ENCODE measurements around the gene DNAJB9. TPM values are rescaled to one million over a fixed set of nuclear protein-coding genes. Genes with fewer than 3 reads are reported as not detected.

Gene DNAJB9
- total and polyA plus RNA-seq, 2 of the 8 experiments (the other 6 are each of a cell fraction or from before 2014, with no cell fraction given) = 1.8 to 9.7 TPM

- Histone ChIP-seq H3K36me3 (ENCODE audit: control insufficient read depth in 2 of 4, insufficient read depth in 4 of 4, low read length in 3 of 4) (no peaks in the 10 kb centered on the region; a peak in 1 of 8 replicates), H2BK5ac (ENCODE audit: low read depth, low read length) (no peak overlapping the region), H4K8ac (ENCODE audit: extremely low read depth, insufficient read depth, low read length) (no peak overlapping the region), H2BK12ac (ENCODE audit: low read depth, low read length) (no peak overlapping the region), H3K27ac (ENCODE audit: low read depth, low read length) (no peak overlapping the region), H2BK120ac (replicated peaks; ENCODE audit: low read depth, low read length) (no peak overlapping the region), H3K4ac (replicated peaks; ENCODE audit: insufficient read length, low read depth, low read length) (no peak overlapping the region), H3K79me2 (ENCODE audit: control insufficient read depth in 1 of 2, insufficient read depth in 2 of 2, low read length in 2 of 2) (no peaks in the 10 kb centered on the region), H4K20me1 (replicated peaks in 1 of 2; ENCODE audit: control insufficient read depth in 1 of 2, insufficient read depth in 2 of 2, low read length in 2 of 2) (no peaks in the 10 kb centered on the region), H3K18ac (ENCODE audit: extremely low read depth, low read length) (no peak overlapping the region), H2AFZ (ENCODE audit: low read length) (no peak overlapping the region), H3K79me1 (ENCODE audit: low read depth, low read length) (no peaks in the 10 kb centered on the region), H3K27me3 (replicated peaks in 1 of 4; ENCODE audit: control insufficient read depth in 3 of 4, extremely low read depth in 1 of 4, insufficient read depth in 3 of 4, low read length in 3 of 4) (no peaks in the 10 kb centered on the region), H3K4me1 (replicated peaks in 1 of 4; ENCODE audit: control insufficient read depth in 3 of 4, insufficient read depth in 4 of 4, low read length in 3 of 4) (no peaks in the 10 kb centered on the region), H3K23me2 (ENCODE audit: low read depth, low read length) (no peaks in the 10 kb centered on the region), H3K4me3 (ENCODE audit: extremely low read depth in 1 of 4, insufficient read depth in 2 of 4, low read depth in 3 of 4, low read length in 4 of 4) (no peak overlapping the region), H3K9ac (replicated peaks in 1 of 4; ENCODE audit: extremely low read depth in 1 of 4, low read depth in 3 of 4, low read length in 3 of 4) (no peak overlapping the region), H2BK20ac (ENCODE audit: low read length) (no peak overlapping the region), H2BK15ac (ENCODE audit: low read length) (no peak overlapping the region), H3K23ac (ENCODE audit: insufficient read length) (no peak overlapping the region), H3K9me3 (ENCODE audit: insufficient read depth in 2 of 2, low read depth in 1 of 2, low read length in 1 of 2) (peaks cover 11 to 18% of the 10 kb centered on the region in 2 experiments), H4K5ac (ENCODE audit: insufficient read length, low read depth, low read length) (no peak overlapping the region), H4K91ac (replicated peaks; ENCODE audit: insufficient read length, low read length) (no peak overlapping the region), H3K14ac (ENCODE audit: insufficient read length) (no peak overlapping the region), H2AK5ac (ENCODE audit: low read depth, low read length) (no peak overlapping the region), H3K56ac (replicated peaks; ENCODE audit: insufficient read length, low read depth, low read length) (no peak overlapping the region), H3K4me2 (ENCODE audit: insufficient read depth in 1 of 2, low read depth in 2 of 2, low read length in 2 of 2) (no peak overlapping the region)
- FAIRE-seq (no peak), DNase-seq (ENCODE audit: low read depth in 1 of 2, low spot score in 2 of 2) (no peak)
- ChIA-PET CTCF (ENCODE audit: partially characterized antibody) (no interaction called here), POLR2A (ENCODE audit: partially characterized antibody) (no interaction called here)
- WGBS, 2 experiments (ENCODE audit: extremely low coverage in 1 of 2, insufficient coverage in 1 of 2, insufficient read length in 1 of 2, insufficient replicate concordance in 2 of 2, low coverage in 1 of 2, low lambda C conversion rate in 2 of 2, missing lambda C conversion rate in 1 of 2) = 89% methylated on average over 1 of the region's 1 CpG; no CpG with 5 or more reads in 1 of the 2 experiments
- no peak for TF ChIP-seq POLR2A (IDR thresholded peaks at IDR 0.05; ENCODE audit: control extremely low read depth in 1 of 2, low read depth in 2 of 2, low read length in 2 of 2)
- no peak for TF ChIP-seq JUN (IDR thresholded peaks at IDR 0.05; ENCODE audit: low read depth, low read length)
- no peak for TF ChIP-seq SAP30 (IDR thresholded peaks at IDR 0.05; ENCODE audit: insufficient read depth, insufficient replicate concordance, low read length)
- TF ChIP-seq SRF (IDR thresholded peaks at IDR 0.05; ENCODE audit: low read depth, low read length) = no peak
- no peak for TF ChIP-seq CREB1 (IDR thresholded peaks at IDR 0.05)
- no peak for TF ChIP-seq BRCA1 (IDR thresholded peaks at IDR 0.05; ENCODE audit: low read depth, low read length)
- no peak for TF ChIP-seq ZNF274 (IDR thresholded peaks at IDR 0.05; ENCODE audit: borderline replicate concordance, extremely low read depth, low read length)
- TF ChIP-seq BCL11A (IDR thresholded peaks at IDR 0.05; ENCODE audit: low read depth in 2 of 2, low read length in 2 of 2) = no peak
- TF ChIP-seq CBX5 (IDR thresholded peaks at IDR 0.05; ENCODE audit: low read depth, low read length) = no peak
- TF ChIP-seq KDM1A (IDR thresholded peaks at IDR 0.05; ENCODE audit: borderline replicate concordance, low read length) = no peak
- TF ChIP-seq CHD1 (IDR thresholded peaks at IDR 0.05; ENCODE audit: low read depth, low read length) = no peak
- TF ChIP-seq, protein P1, sequence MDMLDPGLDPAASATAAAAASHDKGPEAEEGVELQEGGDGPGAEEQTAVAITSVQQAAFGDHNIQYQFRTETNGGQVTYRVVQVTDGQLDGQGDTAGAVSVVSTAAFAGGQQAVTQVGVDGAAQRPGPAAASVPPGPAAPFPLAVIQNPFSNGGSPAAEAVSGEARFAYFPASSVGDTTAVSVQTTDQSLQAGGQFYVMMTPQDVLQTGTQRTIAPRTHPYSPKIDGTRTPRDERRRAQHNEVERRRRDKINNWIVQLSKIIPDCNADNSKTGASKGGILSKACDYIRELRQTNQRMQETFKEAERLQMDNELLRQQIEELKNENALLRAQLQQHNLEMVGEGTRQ (IDR thresholded peaks at IDR 0.05; ENCODE audit: low read length) = no peak
- TF ChIP-seq BACH1 (IDR thresholded peaks at IDR 0.05; ENCODE audit: low read length) = no peak
- no peak for TF ChIP-seq KDM5A (IDR thresholded peaks at IDR 0.05; ENCODE audit: low read length)
- TF ChIP-seq TAF7 (optimal IDR thresholded peaks at IDR 0.05; ENCODE audit: borderline replicate concordance, low read depth, low read length) = no peak
Observed at GRCh38 chr7:108557617-108558016, 12.1 kb upstream of the DNAJB9 start.
